HepG2 (cell line): ENCODE data around the gene TIMM10. TPM values are rescaled to one million over a fixed set of nuclear protein-coding genes. Genes with fewer than 3 reads are reported as not detected.

ENCODE experiments used
- CREB1 ChIP-seq, 2 experiments: fragments of 450-650 bp in 1 of 2; IDR thresholded peaks; 2 replicates each; pipeline ENCODE4 v1.6.1; 2016 to 2017; ENCODE audit warnings: control low read depth in 1 of 2, mild to moderate bottlenecking in 1 of 2, missing compliant biosample characterization in 1 of 2, missing genetic modification characterization in 1 of 2
- ETV6 ChIP-seq: sonication (generic); formaldehyde crosslinking; conservative IDR thresholded peaks from 2 replicates; pipeline ENCODE4 v1.4.0; 2020; ENCODE audit warnings: missing genetic modification reagents
- FLYWCH1 ChIP-seq: sonication (generic); formaldehyde crosslinking; IDR thresholded peaks from 2 replicates; pipeline ENCODE4 v1.8.1; 2023; ENCODE audit warnings: mild to moderate bottlenecking, missing genetic modification reagents
- IRX3 ChIP-seq: sonication (generic); formaldehyde crosslinking; IDR thresholded peaks from 2 replicates; pipeline ENCODE4 v1.8.1; 2023; ENCODE audit warnings: mild to moderate bottlenecking, low read depth, missing genetic modification reagents, borderline replicate concordance
- KMT2A ChIP-seq: sonication (generic); formaldehyde crosslinking; IDR thresholded peaks from 2 replicates; pipeline ENCODE4 v1.4.0; 2020; ENCODE audit warnings: missing genetic modification reagents
- NBN ChIP-seq: fragments of 450-650 bp; conservative IDR thresholded peaks from 2 replicates; pipeline ENCODE4 v1.6.1; 2017
- SUZ12 ChIP-seq: fragments of 150-350 bp; IDR thresholded peaks from 2 replicates; pipeline ENCODE4 v1.6.1; 2014; ENCODE audit warnings: low read depth, low read length
- ZBTB3 ChIP-seq: sonication (generic); formaldehyde crosslinking; IDR thresholded peaks from 2 replicates; pipeline ENCODE4 v1.4.0; 2020; ENCODE audit warnings: low read depth, mild to moderate bottlenecking, moderate library complexity, missing genetic modification reagents, borderline replicate concordance
- ZNF263 ChIP-seq: sonication (generic); formaldehyde crosslinking; IDR thresholded peaks from 2 replicates; pipeline ENCODE4 v1.4.0; 2020; ENCODE audit warnings: missing genetic modification reagents
- ZNF619 ChIP-seq: sonication (generic); formaldehyde crosslinking; IDR thresholded peaks from 2 replicates; pipeline ENCODE4 v1.4.0; 2020; ENCODE audit warnings: mild to moderate bottlenecking, missing genetic modification reagents
- ZNF746 ChIP-seq: sonication (generic); formaldehyde crosslinking; IDR thresholded peaks from 2 replicates; pipeline ENCODE4 v1.8.0; 2022; ENCODE audit warnings: mild to moderate bottlenecking, missing genetic modification reagents
- ZNF773 ChIP-seq: sonication (generic); formaldehyde crosslinking; IDR thresholded peaks from 2 replicates; pipeline ENCODE4 v1.4.0; 2020; ENCODE audit warnings: missing genetic modification reagents, borderline replicate concordance
- polyA plus RNA-seq, 8 experiments: library from polyadenylated mRNA; depleted of rRNA in 3 of 8; stranded (reverse) in 7 of 8; unstranded in 1 of 8; fragments of >200 nt; fragmentation: Illumina TruSeq in 4 of 8; extraction: Trizol in 4 of 8; gene quantifications; 2 replicates each; pipeline versions ENCODE4 v1.2.1 to v1.2.3, GENCODE V29; 2011 to 2016; ENCODE audit warnings: low read depth in 4 of 8, missing spikeins in 1 of 8, mixed read lengths in 1 of 8; ENCODE audit not compliant: insufficient read depth in 1 of 8
- total RNA-seq, 5 experiments: library from RNA; depleted of rRNA; stranded (reverse); fragments of >200 nt; fragmentation: Illumina TruSeq; extraction: Trizol; gene quantifications; 2 replicates each; pipeline ENCODE4 v1.2.3, GENCODE V29; 2016; ENCODE audit warnings: low read depth in 1 of 5
- TF ChIP-seq, protein P1 (sequence below): sonication (generic); formaldehyde crosslinking; IDR thresholded peaks from 2 replicates; pipeline ENCODE4 v1.4.0; 2020; ENCODE audit warnings: mild to moderate bottlenecking, missing genetic modification reagents
- TF ChIP-seq, protein P2 (sequence below): sonication (generic); formaldehyde crosslinking; IDR thresholded peaks from 2 replicates; pipeline ENCODE4 v1.5.0; 2020; ENCODE audit warnings: missing genetic modification reagents
- TF ChIP-seq, protein P3 (sequence below): sonication (generic); formaldehyde crosslinking; IDR thresholded peaks from 2 replicates; pipeline ENCODE4 v1.8.0; 2022; ENCODE audit warnings: mild to moderate bottlenecking, missing genetic modification reagents
- TF ChIP-seq, protein P4 (sequence below): sonication (generic); formaldehyde crosslinking; IDR thresholded peaks from 2 replicates; pipeline ENCODE4 v1.4.0; 2020; ENCODE audit warnings: missing genetic modification reagents, mild to moderate bottlenecking, borderline replicate concordance

The TIMM10 gene
- total and polyA plus RNA-seq, 2 of the 13 experiments (the other 11 are each of a cell fraction or from before 2014, with no cell fraction given), result 67.8 to 82.2 TPM

DNA sequence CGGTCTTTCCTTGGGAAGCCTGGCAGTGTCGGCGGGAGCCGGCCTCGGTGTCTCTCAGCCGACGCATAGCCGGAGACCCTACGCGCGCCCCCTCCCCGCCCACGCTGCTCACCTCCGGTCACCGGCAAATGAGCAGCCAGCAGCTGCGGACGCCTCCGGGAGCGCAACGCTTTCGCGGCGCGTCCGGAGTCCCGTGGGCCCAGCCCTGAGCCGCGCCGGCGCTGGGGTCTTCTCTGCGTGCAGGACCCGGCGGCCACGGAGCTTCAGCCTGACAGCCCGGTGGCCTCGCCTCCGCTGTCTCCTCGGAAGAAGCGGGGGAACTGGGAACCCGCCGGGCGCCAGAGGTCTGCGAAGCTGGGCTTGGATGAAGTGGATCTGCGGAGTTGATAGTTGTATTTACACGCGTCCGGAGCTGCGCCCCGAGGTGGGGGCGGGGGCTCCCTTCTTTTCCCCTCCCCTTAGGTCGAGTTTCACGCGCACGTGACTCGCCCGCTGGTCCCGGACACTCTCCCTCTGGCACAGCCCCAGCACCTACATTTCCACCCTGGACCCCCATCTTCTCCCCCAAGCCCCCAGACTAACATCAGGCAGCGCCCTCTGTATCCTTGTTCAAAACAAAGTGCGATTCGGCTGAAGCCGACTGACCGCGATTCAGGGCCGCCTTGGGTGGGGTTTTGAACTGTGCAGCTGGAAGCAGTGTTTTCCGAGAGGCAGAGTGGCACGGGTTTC, 15.1 kb downstream of the TIMM10 start, which contains the start of gene SLC43A1 (continued):
- TF ChIP-seq, protein P1, sequence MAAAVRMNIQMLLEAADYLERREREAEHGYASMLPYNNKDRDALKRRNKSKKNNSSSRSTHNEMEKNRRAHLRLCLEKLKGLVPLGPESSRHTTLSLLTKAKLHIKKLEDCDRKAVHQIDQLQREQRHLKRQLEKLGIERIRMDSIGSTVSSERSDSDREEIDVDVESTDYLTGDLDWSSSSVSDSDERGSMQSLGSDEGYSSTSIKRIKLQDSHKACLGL, result peak; percentile 75; the same call in 1 of the 2 replicates
- TF ChIP-seq ZNF746 (CRISPR knock-in tag) (peak; percentile 52; the same call in 1 of the 2 replicates), KMT2A (CRISPR knock-in tag) (0 out of 2 replicates have a peak, but pooled peaks have one; percentile 31), ETV6 (CRISPR knock-in tag) (no peak), ZNF773 (CRISPR knock-in tag) (no peak), IRX3 (CRISPR knock-in tag) (0 out of 2 replicates have a peak, but pooled peaks have one; percentile 63), FLYWCH1 (no peak), ZNF619 (CRISPR knock-in tag) (no peak), ZBTB3 (CRISPR knock-in tag) (no peak), CREB1 (IDR thresholded peaks at IDR 0.05) (no peak), CREB1 (CRISPR knock-in tag; IDR thresholded peaks at IDR 0.05) (no peak), SUZ12 (no peak), ZNF263 (CRISPR knock-in tag) (no peak), NBN (no peak)
- TF ChIP-seq, protein P2, sequence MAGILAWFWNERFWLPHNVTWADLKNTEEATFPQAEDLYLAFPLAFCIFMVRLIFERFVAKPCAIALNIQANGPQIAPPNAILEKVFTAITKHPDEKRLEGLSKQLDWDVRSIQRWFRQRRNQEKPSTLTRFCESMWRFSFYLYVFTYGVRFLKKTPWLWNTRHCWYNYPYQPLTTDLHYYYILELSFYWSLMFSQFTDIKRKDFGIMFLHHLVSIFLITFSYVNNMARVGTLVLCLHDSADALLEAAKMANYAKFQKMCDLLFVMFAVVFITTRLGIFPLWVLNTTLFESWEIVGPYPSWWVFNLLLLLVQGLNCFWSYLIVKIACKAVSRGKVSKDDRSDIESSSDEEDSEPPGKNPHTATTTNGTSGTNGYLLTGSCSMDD, result no peak
- TF ChIP-seq, protein P3, sequence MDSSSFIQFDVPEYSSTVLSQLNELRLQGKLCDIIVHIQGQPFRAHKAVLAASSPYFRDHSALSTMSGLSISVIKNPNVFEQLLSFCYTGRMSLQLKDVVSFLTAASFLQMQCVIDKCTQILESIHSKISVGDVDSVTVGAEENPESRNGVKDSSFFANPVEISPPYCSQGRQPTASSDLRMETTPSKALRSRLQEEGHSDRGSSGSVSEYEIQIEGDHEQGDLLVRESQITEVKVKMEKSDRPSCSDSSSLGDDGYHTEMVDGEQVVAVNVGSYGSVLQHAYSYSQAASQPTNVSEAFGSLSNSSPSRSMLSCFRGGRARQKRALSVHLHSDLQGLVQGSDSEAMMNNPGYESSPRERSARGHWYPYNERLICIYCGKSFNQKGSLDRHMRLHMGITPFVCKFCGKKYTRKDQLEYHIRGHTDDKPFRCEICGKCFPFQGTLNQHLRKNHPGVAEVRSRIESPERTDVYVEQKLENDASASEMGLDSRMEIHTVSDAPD (CRISPR knock-in tag), result 0 out of 2 replicates have a peak, but pooled peaks have one; percentile 18
- TF ChIP-seq, protein P4, sequence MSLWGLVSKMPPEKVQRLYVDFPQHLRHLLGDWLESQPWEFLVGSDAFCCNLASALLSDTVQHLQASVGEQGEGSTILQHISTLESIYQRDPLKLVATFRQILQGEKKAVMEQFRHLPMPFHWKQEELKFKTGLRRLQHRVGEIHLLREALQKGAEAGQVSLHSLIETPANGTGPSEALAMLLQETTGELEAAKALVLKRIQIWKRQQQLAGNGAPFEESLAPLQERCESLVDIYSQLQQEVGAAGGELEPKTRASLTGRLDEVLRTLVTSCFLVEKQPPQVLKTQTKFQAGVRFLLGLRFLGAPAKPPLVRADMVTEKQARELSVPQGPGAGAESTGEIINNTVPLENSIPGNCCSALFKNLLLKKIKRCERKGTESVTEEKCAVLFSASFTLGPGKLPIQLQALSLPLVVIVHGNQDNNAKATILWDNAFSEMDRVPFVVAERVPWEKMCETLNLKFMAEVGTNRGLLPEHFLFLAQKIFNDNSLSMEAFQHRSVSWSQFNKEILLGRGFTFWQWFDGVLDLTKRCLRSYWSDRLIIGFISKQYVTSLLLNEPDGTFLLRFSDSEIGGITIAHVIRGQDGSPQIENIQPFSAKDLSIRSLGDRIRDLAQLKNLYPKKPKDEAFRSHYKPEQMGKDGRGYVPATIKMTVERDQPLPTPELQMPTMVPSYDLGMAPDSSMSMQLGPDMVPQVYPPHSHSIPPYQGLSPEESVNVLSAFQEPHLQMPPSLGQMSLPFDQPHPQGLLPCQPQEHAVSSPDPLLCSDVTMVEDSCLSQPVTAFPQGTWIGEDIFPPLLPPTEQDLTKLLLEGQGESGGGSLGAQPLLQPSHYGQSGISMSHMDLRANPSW (CRISPR knock-in tag), result no peak
